Measurements from ENCODE around the gene PCSK7.

PCSK7 gene

GRCh38 chr11:117189191-117189940 is 42.5 kb downstream of the PCSK7 start:
- TF ChIP-seq L3MBTL2 (conservative IDR thresholded peaks at IDR 0.05) (no peak), ZNF384 (IDR thresholded peaks at IDR 0.05) (no peak), TARDBP (IDR thresholded peaks at IDR 0.05) (no peak), FOXK2 (IDR thresholded peaks at IDR 0.05) (no peak), ELF4 (IDR thresholded peaks at IDR 0.05) (no peak), SUZ12 (IDR thresholded peaks at IDR 0.05) (no peak), FOXM1 (IDR thresholded peaks at IDR 0.05; ENCODE audit: borderline replicate concordance) (no peak), FOXA1 (IDR thresholded peaks at IDR 0.05) (no peak), CTBP1 (IDR thresholded peaks at IDR 0.05; ENCODE audit: borderline replicate concordance) (no peak), HDGF (IDR thresholded peaks at IDR 0.05; ENCODE audit: borderline replicate concordance) (no peak), ARNT (IDR thresholded peaks at IDR 0.05) (no peak), NFRKB (IDR thresholded peaks at IDR 0.05) (no peak), BHLHE40 (IDR thresholded peaks at IDR 0.05; ENCODE audit: borderline replicate concordance) (no peak)
- ChIA-PET POLR2A (no interaction called here), CTCF (no interaction called here)
- no peak for DNase-seq (ENCODE audit: extremely low spot score)

GRCh38 chr11:117188620-117189081 is 43.2 kb downstream of the PCSK7 start:
- ChIA-PET POLR2A (no interaction called here), CTCF (no interaction called here)
- DNase-seq (ENCODE audit: extremely low spot score) = no peak
- TF ChIP-seq FOXM1 (IDR thresholded peaks at IDR 0.05; ENCODE audit: borderline replicate concordance) = no peak

GRCh38 chr11:117187799-117188481 is 43.9 kb downstream of the PCSK7 start:
- no peak for DNase-seq (ENCODE audit: extremely low spot score)
- CTCF ChIA-PET = no interaction called here
- POLR2A ChIA-PET = no interaction called here
- no peak for TF ChIP-seq L3MBTL2 (conservative IDR thresholded peaks at IDR 0.05)
- TF ChIP-seq ARNT (IDR thresholded peaks at IDR 0.05) = no peak
- no peak for TF ChIP-seq ELF4 (IDR thresholded peaks at IDR 0.05)
- TF ChIP-seq HDGF (IDR thresholded peaks at IDR 0.05; ENCODE audit: borderline replicate concordance) = no peak
- no peak for TF ChIP-seq NFRKB (IDR thresholded peaks at IDR 0.05)
- no peak for TF ChIP-seq FOXA1 (IDR thresholded peaks at IDR 0.05)
- TF ChIP-seq LEF1 (IDR thresholded peaks at IDR 0.05; ENCODE audit: borderline replicate concordance) = no peak
- TF ChIP-seq CTBP1 (IDR thresholded peaks at IDR 0.05; ENCODE audit: borderline replicate concordance) = no peak
- no peak for TF ChIP-seq ZNF384 (IDR thresholded peaks at IDR 0.05)
- TF ChIP-seq SP1 (IDR thresholded peaks at IDR 0.05) = no peak
- no peak for TF ChIP-seq FOXM1 (IDR thresholded peaks at IDR 0.05; ENCODE audit: borderline replicate concordance)
- no peak for TF ChIP-seq FOXK2 (IDR thresholded peaks at IDR 0.05)
- no peak for TF ChIP-seq BHLHE40 (IDR thresholded peaks at IDR 0.05; ENCODE audit: borderline replicate concordance)
- TF ChIP-seq TARDBP (IDR thresholded peaks at IDR 0.05) = no peak
- no peak for TF ChIP-seq SUZ12 (IDR thresholded peaks at IDR 0.05)
- TF ChIP-seq PKNOX1 (IDR thresholded peaks at IDR 0.05) = no peak

GRCh38 chr11:117187428-117187798 is 44.5 kb downstream of the PCSK7 start:
- TF ChIP-seq NFRKB (IDR thresholded peaks at IDR 0.05) (no peak), FOXA1 (IDR thresholded peaks at IDR 0.05) (no peak), ZNF384 (IDR thresholded peaks at IDR 0.05) (no peak)
- ChIA-PET POLR2A (no interaction called here), CTCF (no interaction called here)

GRCh38 chr11:117187007-117187406 is 44.9 kb downstream of the PCSK7 start:
- TF ChIP-seq NFRKB (IDR thresholded peaks at IDR 0.05) (no peak), LEF1 (IDR thresholded peaks at IDR 0.05; ENCODE audit: borderline replicate concordance) (no peak), FOXK2 (IDR thresholded peaks at IDR 0.05) (no peak), SP1 (IDR thresholded peaks at IDR 0.05) (no peak), CTBP1 (IDR thresholded peaks at IDR 0.05; ENCODE audit: borderline replicate concordance) (no peak), FOXA1 (IDR thresholded peaks at IDR 0.05) (no peak)
- no peak for DNase-seq (ENCODE audit: extremely low spot score)
- CTCF ChIA-PET = no interaction called here
- POLR2A ChIA-PET = no interaction called here

More at GRCh38 chr11:117187428-117187798, 44.5 kb downstream of the PCSK7 start:
- DNase-seq (ENCODE audit: extremely low spot score) = no peak

- POLR2A ChIA-PET = interaction anchor here (0.7 kb wide), 1 partner anchor 8 kb away, joined by 3 read pairs; no protein-coding TSS in a partner anchor
- no peak for DNase-seq (ENCODE audit: extremely low spot score)
- CTCF ChIA-PET = no interaction called here
- TF ChIP-seq FOXA1 (IDR thresholded peaks at IDR 0.05) (no peak), ARNT (IDR thresholded peaks at IDR 0.05) (no peak), BHLHE40 (IDR thresholded peaks at IDR 0.05; ENCODE audit: borderline replicate concordance) (no peak), ELF4 (IDR thresholded peaks at IDR 0.05) (no peak), ZNF384 (IDR thresholded peaks at IDR 0.05) (no peak), FOXK2 (IDR thresholded peaks at IDR 0.05) (no peak), FOXM1 (IDR thresholded peaks at IDR 0.05; ENCODE audit: borderline replicate concordance) (no peak), SP1 (IDR thresholded peaks at IDR 0.05) (no peak), CTBP1 (IDR thresholded peaks at IDR 0.05; ENCODE audit: borderline replicate concordance) (no peak), LEF1 (IDR thresholded peaks at IDR 0.05; ENCODE audit: borderline replicate concordance) (no peak), TARDBP (IDR thresholded peaks at IDR 0.05) (no peak), L3MBTL2 (conservative IDR thresholded peaks at IDR 0.05) (no peak), NFRKB (IDR thresholded peaks at IDR 0.05) (no peak), PKNOX1 (IDR thresholded peaks at IDR 0.05) (no peak)
These were observed 45.5 kb downstream of the PCSK7 start for GRCh38 chr11:117186431-117186761.
